Measurements from ENCODE around the gene VAX1. TPM values are rescaled to one million over a fixed set of nuclear protein-coding genes. Genes with fewer than 3 reads are reported as not detected.
"Not testable (repeated sequence)": the region's sequence is repeated elsewhere in the genome, so short reads cannot be mapped to it uniquely, and the experiment has no call there.

Gene VAX1, protein sequence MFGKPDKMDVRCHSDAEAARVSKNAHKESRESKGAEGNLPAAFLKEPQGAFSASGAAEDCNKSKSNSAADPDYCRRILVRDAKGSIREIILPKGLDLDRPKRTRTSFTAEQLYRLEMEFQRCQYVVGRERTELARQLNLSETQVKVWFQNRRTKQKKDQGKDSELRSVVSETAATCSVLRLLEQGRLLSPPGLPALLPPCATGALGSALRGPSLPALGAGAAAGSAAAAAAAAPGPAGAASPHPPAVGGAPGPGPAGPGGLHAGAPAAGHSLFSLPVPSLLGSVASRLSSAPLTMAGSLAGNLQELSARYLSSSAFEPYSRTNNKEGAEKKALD
- not detected for total RNA-seq

DNA sequence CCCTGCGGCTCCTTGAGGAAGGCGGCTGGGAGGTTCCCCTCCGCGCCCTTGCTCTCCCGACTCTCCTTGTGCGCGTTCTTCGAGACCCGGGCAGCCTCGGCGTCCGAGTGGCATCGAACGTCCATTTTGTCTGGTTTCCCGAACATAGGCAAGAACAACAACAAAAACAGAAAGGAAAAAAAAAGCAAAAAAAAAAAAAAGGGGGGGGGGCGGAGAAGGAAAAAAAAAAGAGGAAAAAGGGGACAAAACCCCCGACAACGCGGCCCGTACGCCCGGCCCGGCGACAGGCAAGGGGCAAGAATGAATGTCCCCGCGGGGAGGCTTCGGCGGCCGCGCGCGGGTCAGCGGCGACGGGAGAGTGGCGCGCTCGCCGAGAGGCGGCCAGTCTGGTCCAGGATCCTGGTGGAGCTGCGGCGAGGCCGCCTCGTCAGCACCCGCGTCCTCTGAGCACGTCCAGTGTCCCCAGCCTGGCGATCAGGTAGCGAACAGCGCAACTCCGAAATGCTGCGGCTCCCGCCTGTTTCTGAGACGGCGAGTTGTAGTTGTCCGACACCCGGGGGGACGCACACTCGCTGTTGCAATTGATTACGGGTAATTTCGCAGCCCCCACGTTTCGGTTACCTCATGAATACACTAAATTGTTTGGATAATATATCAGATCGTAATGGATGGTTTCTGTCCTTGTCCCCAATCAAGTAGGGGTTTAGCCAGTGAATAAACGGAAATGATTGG lies at the start of gene VAX1:
VAX1 (minus strand) TSS at position 360 of the 732 bp plus-strand sequence; CDS start at position 146, 214 bp downstream.
- ATAC-seq (ENCODE audit: low FRiP score) (no peak), DNase-seq (ENCODE audit: low spot score) (no peak)
- TF ChIP-seq, protein P1, sequence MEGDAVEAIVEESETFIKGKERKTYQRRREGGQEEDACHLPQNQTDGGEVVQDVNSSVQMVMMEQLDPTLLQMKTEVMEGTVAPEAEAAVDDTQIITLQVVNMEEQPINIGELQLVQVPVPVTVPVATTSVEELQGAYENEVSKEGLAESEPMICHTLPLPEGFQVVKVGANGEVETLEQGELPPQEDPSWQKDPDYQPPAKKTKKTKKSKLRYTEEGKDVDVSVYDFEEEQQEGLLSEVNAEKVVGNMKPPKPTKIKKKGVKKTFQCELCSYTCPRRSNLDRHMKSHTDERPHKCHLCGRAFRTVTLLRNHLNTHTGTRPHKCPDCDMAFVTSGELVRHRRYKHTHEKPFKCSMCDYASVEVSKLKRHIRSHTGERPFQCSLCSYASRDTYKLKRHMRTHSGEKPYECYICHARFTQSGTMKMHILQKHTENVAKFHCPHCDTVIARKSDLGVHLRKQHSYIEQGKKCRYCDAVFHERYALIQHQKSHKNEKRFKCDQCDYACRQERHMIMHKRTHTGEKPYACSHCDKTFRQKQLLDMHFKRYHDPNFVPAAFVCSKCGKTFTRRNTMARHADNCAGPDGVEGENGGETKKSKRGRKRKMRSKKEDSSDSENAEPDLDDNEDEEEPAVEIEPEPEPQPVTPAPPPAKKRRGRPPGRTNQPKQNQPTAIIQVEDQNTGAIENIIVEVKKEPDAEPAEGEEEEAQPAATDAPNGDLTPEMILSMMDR (IDR thresholded peaks at IDR 0.05) = no peak

DNA sequence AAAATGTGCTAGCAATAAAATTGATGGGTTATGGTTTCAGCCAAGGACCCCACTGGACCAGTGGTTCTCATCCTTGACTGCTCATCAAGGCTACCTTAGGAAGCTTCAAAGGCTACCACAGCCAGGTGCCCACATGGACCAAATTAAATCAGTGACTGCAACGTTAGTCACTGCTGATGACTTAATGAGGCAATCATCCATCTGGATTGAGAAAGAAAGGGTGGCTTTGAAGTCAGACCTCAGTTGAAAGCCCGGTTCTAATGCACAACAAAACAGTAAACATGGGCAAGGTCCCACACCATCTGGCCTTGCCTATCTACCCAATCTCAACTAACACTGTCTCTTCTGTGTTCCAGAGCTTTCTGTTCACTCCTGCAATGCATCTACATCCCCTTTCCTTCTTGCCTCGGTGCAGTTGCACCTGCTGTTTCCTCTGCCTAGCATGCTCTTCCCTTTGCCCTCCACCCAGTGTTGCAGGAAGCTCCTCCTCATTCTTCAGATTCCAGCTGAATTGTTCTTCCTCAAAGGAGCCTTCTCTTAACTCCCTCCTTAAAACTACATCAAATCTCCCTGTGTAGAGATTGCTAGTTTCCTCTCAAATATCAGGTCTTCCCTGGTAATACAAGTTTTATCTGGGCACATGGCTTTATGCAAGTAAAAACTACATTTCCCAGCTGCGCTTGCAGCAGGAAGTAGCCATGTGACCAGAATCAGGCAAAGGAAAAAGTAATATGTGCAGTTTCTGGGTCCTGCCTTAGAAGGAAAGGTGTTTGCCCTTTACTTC lies 49.0 kb upstream of the VAX1 start:
- TF ChIP-seq, protein P1 (IDR thresholded peaks at IDR 0.05) = no peak
- ATAC-seq (ENCODE audit: low FRiP score) = no peak
- no peak for DNase-seq (ENCODE audit: low spot score)

DNA sequence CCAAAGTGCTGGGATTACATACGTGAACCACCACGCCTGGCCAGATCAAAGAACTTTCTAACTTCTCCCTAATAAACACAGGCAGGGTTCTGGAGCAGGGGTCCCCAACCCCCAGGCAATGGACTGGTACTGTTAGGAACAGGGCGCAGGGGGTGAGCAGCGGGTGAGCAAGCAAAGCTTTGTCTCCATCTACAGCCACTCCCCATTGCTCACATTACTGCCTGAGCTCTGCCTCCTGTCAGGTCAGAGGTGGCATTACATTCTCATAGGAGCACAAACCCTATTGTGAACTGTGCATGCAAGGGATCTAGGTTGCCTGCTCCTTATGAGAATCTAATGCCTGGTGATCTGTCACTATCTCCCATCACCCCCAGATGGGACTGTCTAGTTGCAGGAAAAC lies 47.7 kb upstream of the VAX1 start:
- ATAC-seq (ENCODE audit: low FRiP score); DNase-seq (ENCODE audit: low spot score): not testable (repeated sequence)

DNA sequence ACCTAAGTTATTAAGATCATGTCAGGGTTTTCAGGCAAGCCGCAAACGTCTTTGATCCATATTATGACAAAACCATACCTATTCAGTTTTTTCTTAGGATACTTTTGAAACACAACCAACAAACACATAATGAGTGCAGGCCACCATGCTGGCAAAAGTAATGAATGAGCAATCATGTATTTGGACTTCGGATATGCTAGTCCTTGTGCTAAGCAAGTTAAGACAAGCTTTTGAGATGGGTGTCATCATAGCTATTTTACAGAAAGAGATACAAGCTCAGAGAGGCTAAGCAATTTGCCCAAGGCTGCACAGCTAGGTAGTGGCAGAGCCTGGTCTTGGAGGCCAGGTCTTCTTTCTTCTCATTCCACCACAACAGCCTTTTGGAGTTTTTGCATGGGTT lies 46.8 kb upstream of the VAX1 start:
- ATAC-seq (ENCODE audit: low FRiP score) (no peak), DNase-seq (ENCODE audit: low spot score) (no peak)
- TF ChIP-seq, protein P1 (IDR thresholded peaks at IDR 0.05) = no peak

DNA sequence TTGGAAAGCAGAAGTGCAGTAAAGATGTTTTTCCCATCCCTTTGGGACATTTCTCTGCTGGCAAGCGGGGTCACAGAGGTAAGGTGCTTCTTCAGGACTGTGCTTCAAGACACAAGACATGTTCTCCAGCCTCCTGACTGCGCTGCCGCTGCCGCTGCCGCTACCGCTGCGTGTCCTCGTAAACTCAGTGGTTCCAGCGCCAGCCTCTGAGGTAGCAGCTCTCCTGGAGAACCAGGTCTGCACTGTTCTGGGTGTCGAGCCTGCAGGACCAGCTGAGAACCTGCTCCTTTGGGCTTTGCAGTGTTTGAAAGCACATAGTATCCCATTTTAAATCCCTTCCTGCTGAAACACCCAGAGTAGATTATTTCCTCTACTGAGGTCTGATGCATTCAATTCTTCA lies 46.2 kb upstream of the VAX1 start:
- DNase-seq (ENCODE audit: low spot score) (no peak), ATAC-seq (ENCODE audit: low FRiP score) (no peak)
- TF ChIP-seq, protein P1 (IDR thresholded peaks at IDR 0.05) = no peak

DNA sequence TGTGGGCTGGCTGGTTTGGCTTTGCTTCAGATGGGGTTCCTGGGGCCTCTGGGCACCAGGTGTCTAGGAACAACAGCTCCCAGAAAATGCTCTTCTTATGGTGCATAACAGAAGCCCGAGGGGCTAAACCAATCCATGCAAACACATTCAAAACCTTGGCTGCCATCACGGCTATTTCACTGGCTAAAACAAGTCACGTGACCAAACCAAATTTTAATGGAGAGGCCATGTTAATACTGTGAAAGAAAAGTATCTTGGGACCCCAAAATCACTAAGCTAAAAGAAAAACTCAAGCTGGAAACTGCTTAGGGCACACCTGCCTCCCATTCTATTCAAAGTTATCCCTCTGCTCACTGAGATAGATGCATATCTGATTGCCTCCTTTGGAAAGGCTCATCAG lies 40.1 kb upstream of the VAX1 start:
- no peak for DNase-seq (ENCODE audit: low spot score)
- TF ChIP-seq, protein P1 (IDR thresholded peaks at IDR 0.05) = no peak
- ATAC-seq (ENCODE audit: low FRiP score) = no peak

DNA sequence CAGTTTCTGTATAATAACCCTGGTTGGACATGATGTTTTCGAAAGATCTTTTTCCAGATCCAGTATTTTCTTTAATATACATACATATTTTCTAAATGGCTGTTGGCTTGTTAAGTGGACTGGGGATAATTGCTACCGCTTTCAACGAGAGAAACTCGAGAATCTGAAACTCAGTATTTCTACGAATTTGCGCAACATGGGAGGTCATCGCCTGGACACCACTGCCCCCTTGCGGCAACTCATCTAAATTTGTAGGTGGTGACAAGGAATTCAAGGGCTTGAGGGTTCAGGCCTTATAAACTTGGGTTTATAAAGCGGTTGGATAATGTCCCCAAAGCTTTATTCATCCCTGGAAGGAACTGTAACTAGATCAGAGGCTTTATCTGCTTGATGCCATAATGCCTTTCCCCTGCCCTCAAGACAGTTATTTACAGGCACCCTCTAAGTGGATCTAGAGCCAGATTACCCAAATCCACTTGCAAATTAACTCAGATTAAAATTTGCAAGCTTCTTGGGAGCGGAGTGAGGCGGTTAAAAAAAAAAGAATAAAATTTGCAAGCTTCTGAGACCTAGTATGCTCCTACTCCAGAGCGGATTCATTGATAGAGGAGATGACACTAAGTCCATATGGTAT lies 37.9 kb upstream of the VAX1 start:
- ATAC-seq (ENCODE audit: low FRiP score) (no peak), DNase-seq (ENCODE audit: low spot score) (peak; percentile 94)
- TF ChIP-seq, protein P1 (IDR thresholded peaks at IDR 0.05) = peak in 1 of 3 donors; percentile 8

All from omental fat pad (tissue), 4 donors.